IgD-negative memory B cell (primary cell): ENCODE measurements around the gene MCF2L. TPM values are rescaled to one million over a fixed set of nuclear protein-coding genes. Genes with fewer than 3 reads are reported as not detected.

Experiments used
- H3K27ac Mint-ChIP-seq, 3 donors: one replicate each; pipeline ENCODE4 v1.8.0; 2020 to 2022; ENCODE audit warnings: mild to moderate bottlenecking in 3 of 3, mixed read lengths in 3 of 3, moderate library complexity in 1 of 3
- H3K27me3 Mint-ChIP-seq: one replicate; pipeline ENCODE4 v1.8.0; 2021; ENCODE audit warnings: mixed read lengths
- H3K36me3 Mint-ChIP-seq: one replicate; pipeline ENCODE4 v1.8.0; 2020; ENCODE audit warnings: mild to moderate bottlenecking, mixed read lengths
- H3K4me1 Mint-ChIP-seq, 3 donors: one replicate each; pipeline ENCODE4 v1.8.0; 2020 to 2022; ENCODE audit warnings: mixed read lengths in 3 of 3, mild to moderate bottlenecking in 1 of 3
- H3K4me3 Mint-ChIP-seq, 4 donors: one replicate each; pipeline ENCODE4 v1.8.0; 2020 to 2022; ENCODE audit warnings: mild to moderate bottlenecking in 4 of 4, mixed read lengths in 4 of 4, moderate library complexity in 3 of 4
- H3K9me3 Mint-ChIP-seq, 3 donors: one replicate each; pipeline ENCODE4 v1.8.0; 2020 to 2021; ENCODE audit warnings: mixed read lengths in 3 of 3, mild to moderate bottlenecking in 1 of 3
- polyA plus RNA-seq: library from polyadenylated mRNA; unstranded; fragments of 300-500 nt; fragmentation: Illumina TruSeq; gene quantifications from one replicate; pipeline ENCODE4 v1.2.3, GENCODE V29; 2021

Gene MCF2L
- polyA plus RNA-seq, 1 donor from 2014 or later: 1.7 TPM

DNA sequence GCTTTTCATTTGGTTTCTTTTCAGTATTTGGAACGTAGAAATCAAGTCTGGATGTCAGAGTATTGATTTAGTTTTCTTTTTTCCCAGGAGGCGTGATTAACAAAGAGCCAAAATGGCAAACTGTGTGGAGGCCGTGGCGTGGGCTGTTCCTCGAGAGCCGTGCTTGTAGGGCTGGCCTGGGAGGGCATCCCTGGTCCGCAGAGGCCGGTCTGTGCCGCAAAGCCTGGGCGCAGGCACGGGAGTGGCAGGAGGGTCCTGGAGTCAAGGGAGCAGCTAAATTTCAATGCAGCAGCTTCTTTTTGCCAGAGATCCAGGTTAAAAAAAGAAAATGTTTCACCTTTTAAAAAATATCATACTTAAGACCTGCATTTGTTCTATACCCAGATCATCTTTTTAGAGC, 13.1 kb upstream of the MCF2L start:
- Mint-ChIP-seq H3K27ac (no peak overlapping the region), H3K9me3 (no peaks in the 10 kb centered on the region), H3K27me3 (no peaks in the 10 kb centered on the region), H3K36me3 (no peaks in the 10 kb centered on the region), H3K4me1 (no peaks in the 10 kb centered on the region), H3K4me3 (no peak overlapping the region)

- no peaks in the 10 kb centered on the region for H3K36me3 Mint-ChIP-seq
- no peaks in the 10 kb centered on the region for H3K4me1 Mint-ChIP-seq
- H3K9me3 Mint-ChIP-seq: no peaks in the 10 kb centered on the region
- no peak overlapping the region for H3K4me3 Mint-ChIP-seq
- H3K27me3 Mint-ChIP-seq: no peaks in the 10 kb centered on the region
- peak overlapping the region in 1 of 3 donors; percentile 76 for H3K27ac Mint-ChIP-seq
Measured at GRCh38 chr13:112956571-112957294, 12.3 kb upstream of the MCF2L start.

- no peaks in the 10 kb centered on the region for H3K4me1 Mint-ChIP-seq
- no peaks in the 10 kb centered on the region for H3K36me3 Mint-ChIP-seq
- no peaks in the 10 kb centered on the region for H3K9me3 Mint-ChIP-seq
- peak overlapping the region in 1 of 3 donors; percentile 76 for H3K27ac Mint-ChIP-seq
- no peak overlapping the region for H3K4me3 Mint-ChIP-seq
- no peaks in the 10 kb centered on the region for H3K27me3 Mint-ChIP-seq
Measured at GRCh38 chr13:112957295-112957677, 11.7 kb upstream of the MCF2L start.

- Mint-ChIP-seq H3K27ac (no peak overlapping the region), H3K9me3 (no peaks in the 10 kb centered on the region), H3K4me3 (no peak overlapping the region)
Measured at GRCh38 chr13:112958127-112958989, 10.7 kb upstream of the MCF2L start.

DNA sequence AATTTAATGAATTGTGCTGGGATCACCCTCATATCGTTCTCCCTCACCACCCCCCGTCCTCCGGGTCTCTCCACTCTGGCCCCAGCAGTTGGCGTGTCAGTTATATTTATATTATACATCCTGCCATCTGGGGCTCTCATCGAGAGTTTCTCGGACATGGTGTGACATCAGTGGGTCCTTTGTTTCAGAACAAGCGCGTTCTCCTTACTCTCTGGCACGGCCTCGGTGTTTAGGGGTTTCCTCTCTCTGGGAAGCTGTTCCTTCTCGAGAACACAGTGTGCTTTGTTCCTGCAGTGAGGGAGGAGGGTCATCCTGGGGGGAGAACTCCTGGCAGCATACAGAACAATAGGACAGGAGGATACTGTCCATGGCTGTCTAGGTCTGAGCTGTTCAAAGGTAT, 9.8 kb upstream of the MCF2L start:
- Mint-ChIP-seq H3K27me3 (peaks cover 2% of the 10 kb centered on the region), H3K9me3 (no peaks in the 10 kb centered on the region), H3K4me1 (no peaks in the 10 kb centered on the region), H3K27ac (no peak overlapping the region), H3K4me3 (no peak overlapping the region), H3K36me3 (no peaks in the 10 kb centered on the region)

More at GRCh38 chr13:112958127-112958989, 10.7 kb upstream of the MCF2L start:
- Mint-ChIP-seq H3K36me3 (no peaks in the 10 kb centered on the region), H3K4me1 (no peaks in the 10 kb centered on the region), H3K27me3 (peaks cover 2% of the 10 kb centered on the region)

DNA sequence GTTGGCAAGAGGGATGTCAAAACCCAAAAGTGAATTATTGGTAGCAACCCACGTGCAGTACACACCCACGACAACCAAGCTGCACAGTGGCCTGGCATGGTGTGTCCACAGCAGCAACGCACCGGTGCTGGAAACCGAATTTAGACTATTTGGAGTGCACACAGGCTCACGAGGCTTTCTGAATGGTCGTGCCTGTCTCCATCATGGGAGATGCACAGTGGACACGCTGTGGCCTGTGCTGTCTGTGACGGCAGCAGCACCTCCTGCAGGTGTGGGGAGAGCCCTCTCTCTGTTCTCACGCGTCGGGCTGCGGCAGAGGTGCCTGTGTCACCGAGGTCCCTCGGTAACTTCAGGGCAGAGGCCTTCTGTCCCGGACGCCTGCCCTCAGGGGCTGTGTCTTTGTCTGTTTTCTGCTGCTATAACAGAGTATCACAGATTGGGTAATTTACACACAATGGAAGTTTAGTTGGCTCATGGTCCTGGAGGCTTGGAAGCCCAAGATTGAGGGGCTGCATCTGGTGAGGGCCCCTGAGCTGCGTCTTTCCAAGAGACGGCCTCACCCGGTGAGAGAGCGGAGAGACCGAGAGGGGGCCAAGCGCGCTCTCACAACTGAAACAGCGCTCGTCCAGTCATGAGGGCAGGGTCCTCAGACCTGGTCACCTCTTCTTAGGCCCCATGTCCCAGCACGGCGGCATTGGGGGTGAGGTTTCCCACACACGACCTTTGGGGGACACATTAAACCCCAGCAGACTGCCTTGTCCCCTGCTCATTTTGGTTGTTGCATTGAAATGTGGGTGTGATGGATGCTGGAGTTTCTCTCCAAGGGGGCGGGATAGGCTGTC, 9.1 kb upstream of the MCF2L start:
- no peaks in the 10 kb centered on the region for H3K4me1 Mint-ChIP-seq
- no peaks in the 10 kb centered on the region for H3K36me3 Mint-ChIP-seq
- H3K9me3 Mint-ChIP-seq: no peaks in the 10 kb centered on the region
- peaks cover 2% of the 10 kb centered on the region for H3K27me3 Mint-ChIP-seq
- no peak overlapping the region for H3K27ac Mint-ChIP-seq
- no peak overlapping the region for H3K4me3 Mint-ChIP-seq

DNA sequence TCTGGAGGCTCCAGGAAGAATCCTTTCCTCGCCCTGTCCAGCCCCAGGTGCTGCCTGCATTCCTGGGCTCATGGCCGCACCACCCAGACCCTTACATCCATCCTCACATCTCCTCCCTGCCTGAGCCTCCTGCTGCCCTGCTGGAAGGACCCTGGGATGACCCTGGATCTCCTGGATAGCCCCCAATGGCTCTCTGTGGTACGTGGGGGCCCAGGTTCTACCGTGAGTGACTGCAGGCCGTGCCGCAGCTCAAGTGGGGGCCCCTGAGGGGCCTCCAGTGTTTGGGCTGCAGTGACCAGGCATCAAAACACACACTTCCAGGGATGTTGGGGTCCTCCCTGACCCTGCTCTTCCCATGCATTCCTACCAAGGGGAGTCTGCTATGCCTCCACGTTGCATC, 8.3 kb upstream of the MCF2L start:
- Mint-ChIP-seq H3K27me3 (peaks cover 3% of the 10 kb centered on the region), H3K36me3 (no peaks in the 10 kb centered on the region), H3K4me1 (no peaks in the 10 kb centered on the region), H3K9me3 (no peaks in the 10 kb centered on the region), H3K27ac (no peak overlapping the region), H3K4me3 (no peak overlapping the region)

DNA sequence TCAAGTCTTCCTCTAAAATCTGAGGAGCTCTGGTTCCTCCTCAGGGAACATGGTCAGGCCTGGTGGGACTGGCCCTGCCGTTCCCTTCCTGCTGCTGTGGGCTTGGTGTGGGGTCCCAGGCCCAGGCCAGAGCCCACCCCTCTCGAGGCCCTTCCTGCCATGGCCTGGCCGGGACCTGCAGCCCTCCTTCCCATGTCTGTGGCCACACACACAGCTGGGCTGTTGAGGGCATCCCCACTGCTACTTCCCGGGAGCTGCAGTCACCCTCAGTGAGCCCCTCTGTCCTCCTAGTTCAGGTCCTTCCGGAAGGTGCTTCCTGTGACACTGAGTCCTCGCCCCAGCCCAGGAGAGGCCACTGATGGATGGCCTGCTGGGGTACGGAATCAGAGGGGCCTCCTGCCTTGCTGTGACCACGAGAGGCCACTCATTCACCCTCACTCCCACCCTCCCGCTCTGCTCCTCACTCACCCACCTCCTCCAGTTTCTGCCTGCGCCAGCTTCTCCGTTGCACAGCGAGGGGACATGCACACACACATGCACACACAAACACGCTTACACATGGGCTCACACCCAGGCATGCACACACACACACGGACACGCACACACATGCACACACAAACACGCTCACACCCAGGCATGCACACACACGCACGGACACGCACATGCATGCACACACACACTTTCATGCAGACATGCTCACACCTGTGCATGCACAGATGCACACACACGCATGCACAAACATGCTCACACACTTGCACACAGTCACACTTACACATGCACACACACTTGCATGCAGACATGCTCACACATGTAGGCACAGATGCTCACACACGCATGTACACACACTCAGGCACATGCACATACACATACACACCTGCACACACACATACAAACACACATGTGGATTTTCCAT, 7.3 kb upstream of the MCF2L start:
- no peaks in the 10 kb centered on the region for H3K36me3 Mint-ChIP-seq
- no peak overlapping the region for H3K27ac Mint-ChIP-seq
- H3K4me3 Mint-ChIP-seq: no peak overlapping the region
- H3K27me3 Mint-ChIP-seq: peaks cover 3% of the 10 kb centered on the region
- H3K9me3 Mint-ChIP-seq: no peaks in the 10 kb centered on the region
- peaks cover 0 to 5% (median 1%) of the 10 kb centered on the region in 3 donors for H3K4me1 Mint-ChIP-seq

GRCh38 chr13:112962396-112962795, 6.6 kb upstream of the MCF2L start:
- Mint-ChIP-seq H3K4me3 (no peak overlapping the region), H3K36me3 (no peaks in the 10 kb centered on the region), H3K27me3 (peaks cover 3% of the 10 kb centered on the region), H3K4me1 (peaks cover 0 to 5% (median 1%) of the 10 kb centered on the region in 3 donors), H3K27ac (no peak overlapping the region), H3K9me3 (no peaks in the 10 kb centered on the region)

GRCh38 chr13:112962911-112963625, 5.9 kb upstream of the MCF2L start:
- Mint-ChIP-seq H3K4me1 (peaks cover 1 to 5% (median 3%) of the 10 kb centered on the region in 3 donors), H3K27ac (no peak overlapping the region), H3K9me3 (no peaks in the 10 kb centered on the region), H3K27me3 (peaks cover 7% of the 10 kb centered on the region), H3K4me3 (no peak overlapping the region), H3K36me3 (no peaks in the 10 kb centered on the region)

GRCh38 chr13:112963641-112964040, 5.4 kb upstream of the MCF2L start:
- Mint-ChIP-seq H3K4me3 (no peak overlapping the region), H3K9me3 (no peaks in the 10 kb centered on the region), H3K4me1 (peaks cover 1 to 5% (median 3%) of the 10 kb centered on the region in 3 donors), H3K36me3 (no peaks in the 10 kb centered on the region), H3K27ac (no peak overlapping the region), H3K27me3 (peaks cover 7% of the 10 kb centered on the region)

- no peak overlapping the region for H3K27ac Mint-ChIP-seq
- peaks cover 10 to 15% (median 10%) of the 10 kb centered on the region in 3 donors for H3K4me1 Mint-ChIP-seq
- no peaks in the 10 kb centered on the region for H3K36me3 Mint-ChIP-seq
- H3K27me3 Mint-ChIP-seq: peaks cover 15% of the 10 kb centered on the region
- no peak overlapping the region for H3K4me3 Mint-ChIP-seq
- peaks cover 0 to 2% (median 0%) of the 10 kb centered on the region in 3 donors for H3K9me3 Mint-ChIP-seq
Measured at GRCh38 chr13:112964971-112965492, 4.0 kb upstream of the MCF2L start.

GRCh38 chr13:112965573-112966115, 3.4 kb upstream of the MCF2L start:
- H3K4me3 Mint-ChIP-seq: peak overlapping the region in 1 of 4 donors; percentile 64
- H3K27me3 Mint-ChIP-seq: peaks cover 20% of the 10 kb centered on the region
- no peak overlapping the region for H3K27ac Mint-ChIP-seq
- peaks cover 10 to 16% (median 11%) of the 10 kb centered on the region in 3 donors for H3K4me1 Mint-ChIP-seq
- peaks cover 0 to 2% (median 0%) of the 10 kb centered on the region in 3 donors for H3K9me3 Mint-ChIP-seq
- no peaks in the 10 kb centered on the region for H3K36me3 Mint-ChIP-seq
